Endometrial microvascular endothelial cells (primary cell): Measurements from ENCODE around the gene EIF2D. TPM values are rescaled to one million over a fixed set of nuclear protein-coding genes. Genes with fewer than 3 reads are reported as not detected.

Source experiments
- in situ Hi-C: cut with HindIII; loops from 2 replicates; pipeline ENCODE4 v1.10.0; 2017; ENCODE audit warnings: low sequenced_read_pairs, low pct_unique_long_range_greater_than_20kb; ENCODE audit errors: inconsistent ontology term
- total RNA-seq: library from RNA; depleted of rRNA; stranded (reverse); fragments of >200 nt; gene quantifications from one replicate; pipeline ENCODE4 v1.2.3, GENCODE V29; 2015; ENCODE audit errors: inconsistent ontology term

Gene EIF2D
- total RNA-seq, 1 donor from 2014 or later = 63.6 TPM

- in situ Hi-C loops = no loop called here
Observed at GRCh38 chr1:206556750-206557635, 55.3 kb downstream of the EIF2D start.

- in situ Hi-C loops = no loop called here
Observed at GRCh38 chr1:206556047-206556749, 56.1 kb downstream of the EIF2D start.

GRCh38 chr1:206555473-206555935, 56.8 kb downstream of the EIF2D start:
- in situ Hi-C loops = no loop called here

GRCh38 chr1:206554701-206555472, 57.4 kb downstream of the EIF2D start:
- in situ Hi-C loops = no loop called here

- in situ Hi-C loops = no loop called here
Observed at GRCh38 chr1:206554211-206554610, 58.1 kb downstream of the EIF2D start.

- in situ Hi-C loops = no loop called here
Observed at GRCh38 chr1:206551986-206552326, 60.3 kb downstream of the EIF2D start.

GRCh38 chr1:206551296-206551985, 60.8 kb downstream of the EIF2D start:
- in situ Hi-C loops = no loop called here

GRCh38 chr1:206550446-206550845, 61.8 kb downstream of the EIF2D start:
- in situ Hi-C loops = no loop called here

GRCh38 chr1:206547104-206547503, 65.2 kb downstream of the EIF2D start:
- in situ Hi-C loops = no loop called here

GRCh38 chr1:206545351-206545750, 66.9 kb downstream of the EIF2D start:
- in situ Hi-C loops = no loop called here

- in situ Hi-C loops = no loop called here
Observed at GRCh38 chr1:206544562-206545257, 67.6 kb downstream of the EIF2D start.

Other genes starting within 250 kb of the EIF2D start
- 4.0 TPM for gene IKBKE, start 142.0 kb downstream of the EIF2D start, total RNA-seq
- gene RASSF5, start 104.9 kb downstream of the EIF2D start, total RNA-seq = 0.74 TPM
- 16.4 TPM for gene DYRK3, start 23.1 kb upstream of the EIF2D start, total RNA-seq
- gene MAPKAPK2, start 72.4 kb upstream of the EIF2D start, total RNA-seq = 52.9 TPM
- gene IL19, start 158.3 kb upstream of the EIF2D start, total RNA-seq = not detected
- gene IL10, start 160.0 kb upstream of the EIF2D start, total RNA-seq = not detected